Neural crest cell (in vitro differentiated cells): ENCODE data around the gene OPTC. TPM values are rescaled to one million over a fixed set of nuclear protein-coding genes. Genes with fewer than 3 reads are reported as not detected.
"Not testable (repeated sequence)": the region's sequence is repeated elsewhere in the genome, so short reads cannot be mapped to it uniquely, and the experiment has no call there.

Experiments
- DNase-seq: peaks from one replicate; pipeline ENCODE4 v3.0.0; 2021; ENCODE audit warnings: low read depth, mixed read lengths, low spot score
- H3K27ac Mint-ChIP-seq: one replicate; pipeline ENCODE4 v1.8.0; 2021; ENCODE audit warnings: mild to moderate bottlenecking, mixed read lengths; ENCODE audit not compliant: unreplicated experiment
- H3K27me3 Mint-ChIP-seq: 2 replicates; pipeline ENCODE4 v1.8.0; 2021; ENCODE audit warnings: low read depth, mild to moderate bottlenecking, mixed read lengths
- H3K36me3 Mint-ChIP-seq: 2 replicates; pipeline ENCODE4 v1.8.0; 2021; ENCODE audit warnings: low read depth, mild to moderate bottlenecking, mixed read lengths
- H3K4me1 Mint-ChIP-seq: 2 replicates; pipeline ENCODE4 v1.8.0; 2021; ENCODE audit warnings: mixed read lengths
- H3K4me3 Mint-ChIP-seq: one replicate; pipeline ENCODE4 v1.8.0; 2021; ENCODE audit warnings: mild to moderate bottlenecking, mixed read lengths
- H3K9me3 Mint-ChIP-seq: 2 replicates; pipeline ENCODE4 v1.8.0; 2021; ENCODE audit warnings: mixed read lengths
- total RNA-seq: library from RNA; stranded (reverse); gene quantifications from 2 replicates; pipeline ENCODE4 v1.2.1, GENCODE V29; 2021
- TF ChIP-seq, protein P1 (sequence below): fragments of 200-600 bp; sonication (generic); conservative IDR thresholded peaks from 2 replicates; pipeline ENCODE4 v1.5.0; 2021; ENCODE audit warnings: antibody characterized with exemption, mild to moderate bottlenecking

OPTC gene
- total RNA-seq, 1 donor from 2014 or later: not detected

DNA sequence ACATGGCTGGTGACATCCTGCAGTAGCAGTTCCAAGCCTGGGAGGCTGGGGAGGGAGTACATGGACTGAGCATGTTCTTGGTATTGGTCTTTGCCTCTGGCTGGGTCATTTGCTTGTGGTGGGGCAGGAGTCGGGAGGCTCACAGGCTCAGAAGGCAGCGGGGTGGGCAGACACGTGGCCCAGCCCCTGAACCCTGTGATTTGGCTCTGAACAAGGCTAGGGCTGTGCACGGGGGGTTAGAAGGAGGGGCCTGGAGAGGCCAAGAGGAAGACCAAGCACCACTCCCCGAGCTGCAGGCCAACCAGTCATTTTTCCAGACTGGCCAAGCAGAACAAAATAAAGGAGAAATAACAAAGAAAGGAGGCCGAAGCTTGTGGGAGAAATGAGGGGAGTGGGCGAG is 28.0 kb upstream of the OPTC start:
- peak overlapping the region; percentile 87 for H3K27ac Mint-ChIP-seq
- H3K9me3 Mint-ChIP-seq: no peaks in the 10 kb centered on the region
- H3K4me3 Mint-ChIP-seq: no peak overlapping the region
- peaks cover 9% of the 10 kb centered on the region for H3K27me3 Mint-ChIP-seq
- no peaks in the 10 kb centered on the region for H3K36me3 Mint-ChIP-seq
- H3K4me1 Mint-ChIP-seq: peaks cover 30% of the 10 kb centered on the region
- DNase-seq: peak; percentile 16
- TF ChIP-seq, protein P1, sequence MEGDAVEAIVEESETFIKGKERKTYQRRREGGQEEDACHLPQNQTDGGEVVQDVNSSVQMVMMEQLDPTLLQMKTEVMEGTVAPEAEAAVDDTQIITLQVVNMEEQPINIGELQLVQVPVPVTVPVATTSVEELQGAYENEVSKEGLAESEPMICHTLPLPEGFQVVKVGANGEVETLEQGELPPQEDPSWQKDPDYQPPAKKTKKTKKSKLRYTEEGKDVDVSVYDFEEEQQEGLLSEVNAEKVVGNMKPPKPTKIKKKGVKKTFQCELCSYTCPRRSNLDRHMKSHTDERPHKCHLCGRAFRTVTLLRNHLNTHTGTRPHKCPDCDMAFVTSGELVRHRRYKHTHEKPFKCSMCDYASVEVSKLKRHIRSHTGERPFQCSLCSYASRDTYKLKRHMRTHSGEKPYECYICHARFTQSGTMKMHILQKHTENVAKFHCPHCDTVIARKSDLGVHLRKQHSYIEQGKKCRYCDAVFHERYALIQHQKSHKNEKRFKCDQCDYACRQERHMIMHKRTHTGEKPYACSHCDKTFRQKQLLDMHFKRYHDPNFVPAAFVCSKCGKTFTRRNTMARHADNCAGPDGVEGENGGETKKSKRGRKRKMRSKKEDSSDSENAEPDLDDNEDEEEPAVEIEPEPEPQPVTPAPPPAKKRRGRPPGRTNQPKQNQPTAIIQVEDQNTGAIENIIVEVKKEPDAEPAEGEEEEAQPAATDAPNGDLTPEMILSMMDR: no peak

DNA sequence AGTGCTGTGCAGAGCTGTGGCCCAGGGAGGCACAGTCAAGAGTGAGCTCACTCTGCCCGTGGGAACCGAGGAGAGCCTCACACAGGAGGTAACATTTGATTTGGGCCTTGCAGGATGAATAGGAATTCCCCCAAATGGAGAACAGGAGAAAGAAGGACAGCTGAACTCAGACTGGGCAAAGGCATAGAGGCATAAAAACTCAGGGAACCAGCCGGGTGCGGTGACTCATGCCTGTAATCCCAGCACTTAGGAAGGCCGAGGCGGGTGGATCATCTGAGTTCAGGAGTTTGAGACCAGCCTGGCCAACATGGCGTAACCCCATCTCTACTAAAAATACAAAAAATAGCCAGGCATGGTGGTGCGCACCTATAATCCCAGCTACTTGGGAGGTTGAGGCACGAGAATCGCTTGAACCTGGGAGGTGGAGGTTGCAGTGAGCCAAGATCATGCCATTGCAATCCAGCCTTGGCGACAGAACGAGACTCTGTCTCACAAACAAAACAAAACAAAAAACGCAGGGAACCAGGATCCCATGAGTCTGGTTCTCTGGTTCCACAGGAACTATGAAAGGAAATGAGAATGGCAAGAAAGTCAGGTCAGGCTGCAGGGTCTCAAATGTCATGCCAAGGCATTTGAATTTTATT is 26.9 kb upstream of the OPTC start:
- H3K4me3 Mint-ChIP-seq, H3K9me3 Mint-ChIP-seq, H3K36me3 Mint-ChIP-seq, DNase-seq, H3K27me3 Mint-ChIP-seq: not testable (repeated sequence)
- Mint-ChIP-seq H3K27ac (peak overlapping the region; percentile 63), H3K4me1 (peaks cover 26% of the 10 kb centered on the region)

DNA sequence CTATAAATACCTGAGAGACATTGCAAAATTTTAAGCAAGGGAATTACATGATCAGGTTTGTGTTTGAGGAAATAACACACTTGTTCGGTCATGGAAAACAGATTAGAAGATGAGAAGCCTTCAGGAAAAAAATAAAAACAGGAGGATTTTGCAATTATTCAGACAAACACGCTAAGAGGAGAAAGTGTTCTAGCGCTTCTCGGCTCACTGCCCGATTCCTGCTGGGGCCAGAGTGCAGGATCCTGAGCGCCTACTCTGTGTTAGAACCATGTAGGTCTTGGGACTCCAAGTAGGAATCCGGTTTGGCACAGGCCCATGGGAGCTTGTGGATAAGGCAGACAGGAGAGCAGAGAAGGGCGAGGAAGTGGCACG is 26.4 kb upstream of the OPTC start:
- H3K27ac Mint-ChIP-seq: peak overlapping the region; percentile 68
- H3K4me3 Mint-ChIP-seq: no peak overlapping the region
- peaks cover 5% of the 10 kb centered on the region for H3K27me3 Mint-ChIP-seq
- TF ChIP-seq, protein P1: no peak
- peaks cover 31% of the 10 kb centered on the region for H3K4me1 Mint-ChIP-seq
- no peak for DNase-seq
- no peaks in the 10 kb centered on the region for H3K36me3 Mint-ChIP-seq
- H3K9me3 Mint-ChIP-seq: no peaks in the 10 kb centered on the region

DNA sequence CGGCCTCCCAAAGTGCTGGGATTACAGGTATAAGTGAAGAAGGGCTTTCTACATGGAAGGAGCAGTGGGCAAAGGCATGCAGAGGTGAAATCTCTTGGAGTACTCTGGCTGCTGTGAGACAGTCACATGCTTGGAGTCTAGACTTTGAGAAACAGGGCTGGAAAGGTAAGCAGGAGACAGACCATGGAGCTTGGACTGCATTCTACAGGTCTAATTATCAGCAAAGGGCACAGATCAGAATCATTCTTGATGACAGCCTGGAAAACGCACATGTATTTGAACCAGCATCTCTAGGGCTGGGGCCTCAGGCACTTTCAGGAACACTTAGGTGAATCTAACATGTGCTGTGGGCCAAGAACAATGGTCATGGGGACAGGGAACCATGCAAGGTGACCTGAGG is 25.6 kb upstream of the OPTC start:
- H3K27ac Mint-ChIP-seq: no peak overlapping the region
- H3K4me1 Mint-ChIP-seq: peaks cover 31% of the 10 kb centered on the region
- TF ChIP-seq, protein P1: no peak
- no peak overlapping the region for H3K4me3 Mint-ChIP-seq
- no peaks in the 10 kb centered on the region for H3K9me3 Mint-ChIP-seq
- H3K36me3 Mint-ChIP-seq: no peaks in the 10 kb centered on the region
- DNase-seq: no peak
- H3K27me3 Mint-ChIP-seq: peaks cover 5% of the 10 kb centered on the region

DNA sequence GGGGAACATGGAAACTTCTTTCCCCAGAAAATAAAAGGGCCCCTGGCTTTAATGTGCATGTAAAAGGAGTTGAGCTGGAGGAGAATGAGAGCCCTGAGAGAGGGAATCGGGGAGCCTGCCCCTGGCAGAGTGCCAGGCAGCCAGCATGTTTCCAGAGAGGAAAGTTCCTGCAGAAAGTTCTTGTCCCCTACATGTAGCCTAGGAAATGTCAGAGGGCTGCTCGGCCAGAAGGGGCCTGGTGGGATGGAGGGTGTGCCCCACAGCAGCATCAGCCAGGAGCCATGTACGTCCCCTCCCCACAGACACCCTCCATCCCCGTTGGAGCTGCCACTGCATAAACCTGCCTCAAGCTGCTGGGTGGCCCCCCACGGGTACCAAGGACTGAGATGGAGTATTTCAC is 23.7 kb upstream of the OPTC start:
- no peak overlapping the region for H3K27ac Mint-ChIP-seq
- no peaks in the 10 kb centered on the region for H3K9me3 Mint-ChIP-seq
- H3K36me3 Mint-ChIP-seq: no peaks in the 10 kb centered on the region
- TF ChIP-seq, protein P1: no peak
- no peaks in the 10 kb centered on the region for H3K27me3 Mint-ChIP-seq
- DNase-seq: no peak
- peaks cover 30% of the 10 kb centered on the region for H3K4me1 Mint-ChIP-seq
- no peak overlapping the region for H3K4me3 Mint-ChIP-seq

DNA sequence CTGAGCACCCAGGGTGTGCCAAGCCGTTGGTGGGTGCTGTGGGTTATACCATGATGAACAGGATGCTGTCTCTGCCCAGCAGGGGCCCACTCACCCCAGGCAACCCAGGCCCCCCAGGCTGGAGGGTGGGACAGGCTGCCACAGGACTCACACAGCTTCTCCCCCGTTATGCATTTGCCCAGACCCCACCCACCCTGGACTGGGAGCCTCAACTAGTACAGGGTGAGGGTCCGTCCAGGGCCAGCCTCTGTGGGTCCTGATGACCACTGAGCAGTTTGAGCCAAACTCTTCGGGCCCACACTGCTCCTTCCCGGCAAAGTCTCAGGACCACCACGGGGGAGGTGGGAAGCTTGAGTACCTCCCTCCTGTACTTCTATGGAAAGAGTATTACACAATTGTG is 22.1 kb upstream of the OPTC start:
- no peaks in the 10 kb centered on the region for H3K9me3 Mint-ChIP-seq

More for the DNA sequence above, 22.1 kb upstream of the OPTC start:
- H3K4me1 Mint-ChIP-seq: peaks cover 27% of the 10 kb centered on the region
- TF ChIP-seq, protein P1: no peak
- no peaks in the 10 kb centered on the region for H3K36me3 Mint-ChIP-seq
- no peaks in the 10 kb centered on the region for H3K27me3 Mint-ChIP-seq
- H3K4me3 Mint-ChIP-seq: no peak overlapping the region
- H3K27ac Mint-ChIP-seq: no peak overlapping the region
- DNase-seq: no peak
